AG04449 (cell line): Measurements from ENCODE around the gene LLGL1.

Source experiments
- CTCF ChIA-PET: fragments of 350-600 bp; formaldehyde crosslinking; extraction: SDS; loops from one replicate; lab custom pipeline; 2021; ENCODE audit warnings: antibody characterized with exemption; lab: Yijun Ruan, JAX
- POLR2A ChIA-PET: fragments of 400-600, 350-600 bp; formaldehyde crosslinking; extraction: SDS; loops from one replicate; lab custom pipeline; 2020; ENCODE audit warnings: antibody characterized with exemption, inconsistent platforms; lab: Yijun Ruan, JAX
- DNase-seq: peaks from one replicate; pipeline ENCODE4 v3.0.0-alpha.2; 2010; ENCODE audit warnings: low read depth, low spot score
- H3K4me3 ChIP-seq: 2 replicates; pipeline ENCODE4 v1.5.1; 2011; ENCODE audit warnings: low read depth, mild to moderate bottlenecking, control low read depth, low read length
- CTCF ChIP-seq: IDR thresholded peaks from one replicate; pipeline ENCODE4 v1.5.1; 2011; ENCODE audit warnings: mild to moderate bottlenecking, moderate library complexity, low read length, control low read depth, inconsistent platforms; ENCODE audit not compliant: insufficient read depth; ENCODE audit errors: missing control alignments

LLGL1 gene

DNA sequence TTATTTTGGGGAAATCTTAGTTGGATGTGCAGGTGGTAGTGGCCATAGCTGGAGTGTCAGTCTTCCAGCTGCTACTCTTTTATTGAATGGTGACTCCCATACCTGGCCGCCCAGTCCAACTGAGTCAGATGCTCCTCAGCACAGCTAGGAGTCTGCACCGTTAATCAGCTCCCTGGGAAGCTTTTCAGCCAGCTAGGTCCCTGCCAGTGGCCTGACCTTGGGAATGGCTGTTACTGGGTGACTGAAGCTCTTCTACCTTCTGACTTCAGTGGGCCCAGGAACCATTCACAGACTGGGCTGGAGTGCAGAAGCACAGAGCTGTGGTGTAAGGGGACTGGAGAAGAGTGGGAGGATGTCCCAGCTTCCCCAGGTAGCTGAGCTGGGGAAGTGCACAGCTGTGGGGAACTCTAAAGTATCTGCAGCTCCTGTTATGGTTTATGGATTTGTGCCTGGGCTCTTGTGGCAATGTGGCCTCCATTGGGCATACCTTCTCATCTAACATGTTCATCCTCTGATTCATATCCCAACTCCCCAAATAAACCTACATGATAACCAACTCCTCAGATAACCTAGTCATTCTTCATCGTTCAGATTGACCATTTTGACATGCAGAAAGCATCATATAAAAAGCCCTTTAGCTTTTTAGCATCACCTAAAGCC, 27.8 kb upstream of the LLGL1 start:
- POLR2A ChIA-PET = interaction anchor here (1.3 to 1.5 kb wide), 3 partner anchors 9 to 14 kb away, joined by 3 to 8 read pairs (median 6); partner anchors contain the start of gene ALKBH5
- no peak overlapping the region for H3K4me3 ChIP-seq
- TF ChIP-seq CTCF = no peak
- CTCF ChIA-PET = interaction anchor here (0.8 to 5.8 kb wide), 7 partner anchors 7 to 245 kb away, joined by 3 to 37 read pairs (median 3); no protein-coding TSS in a partner anchor
- DNase-seq = no peak

DNA sequence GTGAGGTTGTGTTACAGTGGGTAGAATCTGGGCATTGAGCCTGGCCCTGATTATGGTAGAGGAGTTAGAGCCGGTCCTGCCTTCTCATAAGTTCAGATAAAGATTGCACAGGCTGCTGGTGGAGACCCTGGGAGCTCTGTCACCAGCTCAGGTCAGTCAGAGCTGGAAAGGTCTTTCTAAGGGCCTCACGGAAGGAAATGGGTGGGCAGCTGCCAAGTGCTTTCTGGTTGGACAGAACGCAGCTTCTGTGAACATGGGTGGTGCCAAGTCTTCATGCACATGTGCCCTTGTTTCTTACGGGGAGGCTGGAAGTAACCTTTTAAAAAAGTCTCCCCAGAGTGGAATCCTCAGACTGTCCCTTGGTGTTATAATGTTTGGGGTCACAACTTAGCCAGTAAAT, 26.9 kb upstream of the LLGL1 start:
- DNase-seq = no peak
- POLR2A ChIA-PET = interaction anchor here (1.3 to 1.5 kb wide), 2 partner anchors 10 to 15 kb away, joined by 6 to 8 read pairs; partner anchors contain the start of gene ALKBH5
- no peak overlapping the region for H3K4me3 ChIP-seq
- CTCF ChIA-PET = interaction anchor here (1.4 to 5.8 kb wide), 4 partner anchors 8 to 57 kb away, joined by 3 to 37 read pairs (median 5); no protein-coding TSS in a partner anchor
- no peak for TF ChIP-seq CTCF

DNA sequence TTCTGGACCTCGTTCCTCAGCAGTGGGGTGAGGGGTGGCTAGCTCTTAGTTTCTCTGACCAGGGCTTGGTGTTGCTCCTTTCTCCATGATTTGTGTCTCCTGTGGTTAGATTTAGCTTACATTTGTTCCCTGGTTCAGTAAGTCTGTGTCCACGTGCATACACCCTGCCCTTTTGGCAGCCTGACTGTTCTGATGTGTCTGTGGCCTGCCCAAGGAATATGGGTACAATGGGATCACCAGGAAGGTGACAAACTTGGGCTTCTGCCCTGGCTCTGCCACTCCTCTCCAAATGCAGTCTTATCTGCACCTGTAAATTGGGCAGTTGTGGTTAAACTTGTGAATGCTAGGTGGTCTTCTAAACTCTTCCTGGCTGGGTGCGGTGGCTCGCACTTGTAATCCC, 24.3 kb upstream of the LLGL1 start:
- TF ChIP-seq CTCF = no peak
- H3K4me3 ChIP-seq = no peak overlapping the region
- DNase-seq = no peak
- POLR2A ChIA-PET = no interaction called here
- CTCF ChIA-PET = interaction anchor here (5.8 kb wide), 1 partner anchor 16 kb away, joined by 37 read pairs; no protein-coding TSS in a partner anchor

GRCh38 chr17:18203308-18203707, 22.1 kb upstream of the LLGL1 start:
- POLR2A ChIA-PET = interaction anchor here (0.7 to 1.0 kb wide), 2 partner anchors 18 to 20 kb away, joined by 3 to 4 read pairs; partner anchors contain the start of gene ALKBH5
- H3K4me3 ChIP-seq = no peak overlapping the region

GRCh38 chr17:18205861-18206260, 19.6 kb upstream of the LLGL1 start:
- H3K4me3 ChIP-seq = no peak overlapping the region
- TF ChIP-seq CTCF = no peak
- DNase-seq = no peak

More at GRCh38 chr17:18203308-18203707, 22.1 kb upstream of the LLGL1 start:
- no peak for DNase-seq
- TF ChIP-seq CTCF = no peak
- CTCF ChIA-PET = interaction anchor here (1.8 to 7.6 kb wide), 3 partner anchors 10 to 14 kb away, joined by 6 to 49 read pairs (median 6); no protein-coding TSS in a partner anchor

DNA sequence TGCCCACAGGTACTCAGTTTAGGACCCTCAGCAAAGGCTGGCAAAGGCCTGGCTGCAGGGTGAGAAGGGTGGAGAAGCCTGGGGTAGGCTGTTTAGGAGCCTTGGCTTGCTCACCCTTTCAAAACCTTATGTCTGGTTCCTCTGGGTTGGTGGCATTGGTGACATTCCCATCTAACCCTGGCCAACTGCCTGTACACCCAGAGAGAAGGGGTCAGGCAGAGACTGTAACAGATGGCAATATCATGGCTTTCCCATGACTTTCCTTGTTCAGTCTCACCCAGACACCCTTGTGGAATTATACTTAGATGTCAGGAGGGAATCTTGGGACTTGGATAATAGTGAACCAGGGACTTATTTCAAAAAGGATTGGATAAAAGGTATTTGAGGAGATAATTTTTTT, 18.5 kb upstream of the LLGL1 start:
- ChIA-PET POLR2A (no interaction called here), CTCF (interaction anchor here (1.0 to 7.6 kb wide), 2 partner anchors 10 to 64 kb away, joined by 4 to 49 read pairs; no protein-coding TSS in a partner anchor)
- TF ChIP-seq CTCF = no peak
- no peak for DNase-seq
- no peak overlapping the region for H3K4me3 ChIP-seq

More at GRCh38 chr17:18205861-18206260, 19.6 kb upstream of the LLGL1 start:
- POLR2A ChIA-PET = no interaction called here
- CTCF ChIA-PET = interaction anchor here (1.0 to 7.6 kb wide), 2 partner anchors 11 to 63 kb away, joined by 4 to 49 read pairs; no protein-coding TSS in a partner anchor
